NCI-H1092 (cell line): ENCODE measurements around the gene GPC1.

Experiments
- DNase-seq: peaks from one replicate; lab custom pipeline; 2025; lab: John Stamatoyannopoulos, UW

The GPC1 gene

DNA sequence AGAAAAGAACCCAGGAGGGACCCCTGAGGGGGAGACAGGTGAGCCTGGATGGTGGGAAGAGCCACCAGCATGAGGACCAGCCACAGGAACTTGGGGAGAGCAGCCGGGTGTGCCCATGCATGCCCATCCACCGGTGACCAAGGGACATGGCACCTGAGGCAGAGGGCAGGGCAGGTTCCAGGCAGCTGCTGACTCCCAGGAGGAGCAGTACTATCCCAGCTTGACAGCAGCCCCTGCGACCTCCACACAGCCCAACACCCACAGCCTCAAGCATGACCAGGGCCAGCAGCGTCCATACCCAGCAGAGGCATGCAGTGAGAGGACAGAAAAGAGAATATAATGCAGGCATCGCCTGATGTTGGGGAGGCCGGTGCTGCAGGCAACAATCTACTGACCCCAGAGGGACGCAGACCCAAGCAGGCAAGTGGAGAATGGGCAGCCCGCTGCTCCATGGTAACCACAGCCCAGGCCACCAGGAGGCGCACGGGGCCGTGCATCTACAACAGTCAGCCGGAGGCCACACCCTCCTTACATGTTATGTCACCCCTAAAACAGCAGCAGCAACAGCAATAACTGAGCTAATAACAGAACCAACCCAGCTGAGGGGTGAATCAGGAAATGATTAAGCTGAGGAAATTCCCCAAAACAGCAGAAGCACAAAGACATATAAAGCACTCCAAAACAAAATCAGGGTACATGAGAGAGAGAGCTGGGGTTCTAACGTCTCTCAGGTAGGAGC lies 78.3 kb downstream of the GPC1 start:
- DNase-seq, result no peak

DNA sequence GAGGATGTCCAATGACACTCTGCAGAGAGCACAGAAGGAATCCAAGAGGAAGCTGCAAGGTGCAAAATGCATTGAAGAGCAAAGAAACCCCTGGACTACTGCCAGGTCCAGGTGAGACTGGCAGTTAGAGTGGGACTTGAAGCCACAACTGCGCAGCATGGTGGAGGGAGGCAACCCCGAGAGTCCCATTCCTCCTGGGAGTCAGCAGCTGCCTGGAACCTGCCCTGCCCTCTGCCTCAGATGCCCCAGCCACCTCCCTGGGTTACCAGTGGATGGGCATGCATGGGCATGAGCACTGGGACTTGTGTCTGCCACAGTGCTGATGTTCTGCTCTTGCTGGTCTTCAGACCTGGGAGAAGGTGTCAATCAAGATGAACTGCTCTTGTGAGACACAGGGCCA lies 79.2 kb downstream of the GPC1 start:
- DNase-seq, result no peak

DNA sequence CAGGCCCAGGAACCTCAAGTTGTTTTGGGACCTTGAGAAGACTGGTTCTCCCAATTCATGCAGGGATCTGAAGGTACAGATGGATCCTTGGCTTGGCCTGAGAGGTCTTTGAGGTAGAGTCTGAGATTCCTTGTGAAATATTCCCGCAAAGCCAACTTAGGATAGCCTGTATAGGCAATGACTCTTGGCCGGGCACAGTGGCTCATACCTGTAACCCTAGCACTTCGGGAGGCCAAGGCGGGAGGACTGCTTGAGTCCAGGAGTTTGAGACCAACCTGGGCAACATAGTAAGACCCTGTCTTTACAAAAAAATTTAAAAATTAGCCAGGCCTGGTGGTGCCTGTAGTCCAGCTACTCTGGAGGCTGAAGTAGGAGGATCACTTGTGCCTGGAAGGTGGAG lies 81.9 kb downstream of the GPC1 start:
- DNase-seq, result no peak
